ENCODE results near the gene DICER1. TPM values are rescaled to one million over a fixed set of nuclear protein-coding genes. Genes with fewer than 3 reads are reported as not detected.

DICER1 gene
- polyA plus RNA-seq, 3 donors: 26.5 to 38.4 (median 34.7) TPM

GRCh38 chr14:95200404-95200803 lies 43.1 kb upstream of the DICER1 start:
- H3K9ac ChIP-seq (ENCODE audit: insufficient read depth, low read length, poor library complexity, severe bottlenecking): no peak overlapping the region
- peaks cover 32 to 34% of the 10 kb centered on the region in 2 donors for H3K36me3 ChIP-seq (replicated peaks in 1 of 2; ENCODE audit: control insufficient read depth in 1 of 2, insufficient read depth in 2 of 2, low read length in 2 of 2)
- peaks cover 11% of the 10 kb centered on the region for H3K4me1 Mint-ChIP-seq
- H3K27ac ChIP-seq (ENCODE audit: low read depth in 1 of 2, low read length in 2 of 2): no peak overlapping the region
- no peaks in the 10 kb centered on the region for H3K4me1 ChIP-seq (ENCODE audit: control insufficient read depth in 1 of 2, insufficient read depth in 2 of 2, low read length in 2 of 2)
- no peak overlapping the region for H3K4me3 Mint-ChIP-seq
- H3K79me2 ChIP-seq (ENCODE audit: insufficient read depth, low read length): no peaks in the 10 kb centered on the region
- TF ChIP-seq CTCF (IDR thresholded peaks at IDR 0.05): no peak
- peaks cover 65% of the 10 kb centered on the region in 2 donors for H3K36me3 Mint-ChIP-seq
- H3K4me2 ChIP-seq (replicated peaks; ENCODE audit: extremely low read depth, low read length, poor library complexity, severe bottlenecking): no peak overlapping the region
- no peak overlapping the region for H2AFZ ChIP-seq (ENCODE audit: insufficient read depth, low read depth, low read length, poor library complexity, severe bottlenecking)
- WGBS (ENCODE audit: insufficient coverage): 88% methylated on average over 7 of the region's 7 CpGs
- H4K20me1 ChIP-seq (ENCODE audit: insufficient read depth, low read length): no peaks in the 10 kb centered on the region
- peaks cover 3 to 19% (median 7%) of the 10 kb centered on the region in 7 donors for H3K9me3 Mint-ChIP-seq
- H3K4me3 ChIP-seq (replicated peaks in 1 of 3; ENCODE audit: low read depth in 2 of 3, low read length in 3 of 3): no peak overlapping the region
- H3K27me3 ChIP-seq (ENCODE audit: control insufficient read depth in 2 of 2, insufficient read depth in 2 of 2, low read length in 2 of 2): no peaks in the 10 kb centered on the region
- H3K27me3 Mint-ChIP-seq (ENCODE audit: low read depth in 3 of 3): peaks cover 0 to 2% (median 0%) of the 10 kb centered on the region in 3 donors
- DNase-seq: no peak
- no peak overlapping the region for H3K27ac Mint-ChIP-seq
- peaks cover 0 to 2% of the 10 kb centered on the region in 2 donors for H3K9me3 ChIP-seq (replicated peaks in 1 of 2; ENCODE audit: control insufficient read depth in 1 of 2, insufficient read depth in 1 of 2, low read length in 2 of 2)
- intact Hi-C loops (cut with micrococcal nuclease): no loop called here

GRCh38 chr14:95199298-95199983 lies 42.1 kb upstream of the DICER1 start:
- no peak overlapping the region for H3K4me3 Mint-ChIP-seq
- intact Hi-C loops (cut with micrococcal nuclease): no loop called here
- Histone ChIP-seq H3K9me3 (replicated peaks in 1 of 2; ENCODE audit: control insufficient read depth in 1 of 2, insufficient read depth in 1 of 2, low read length in 2 of 2) (peaks cover 0 to 2% of the 10 kb centered on the region in 2 donors), H3K79me2 (ENCODE audit: insufficient read depth, low read length) (no peaks in the 10 kb centered on the region), H3K9ac (ENCODE audit: insufficient read depth, low read length, poor library complexity, severe bottlenecking) (no peak overlapping the region), H3K27me3 (ENCODE audit: control insufficient read depth in 2 of 2, insufficient read depth in 2 of 2, low read length in 2 of 2) (no peaks in the 10 kb centered on the region), H3K4me2 (replicated peaks; ENCODE audit: extremely low read depth, low read length, poor library complexity, severe bottlenecking) (no peak overlapping the region), H3K27ac (ENCODE audit: low read depth in 1 of 2, low read length in 2 of 2) (no peak overlapping the region), H4K20me1 (ENCODE audit: insufficient read depth, low read length) (no peaks in the 10 kb centered on the region), H3K36me3 (replicated peaks in 1 of 2; ENCODE audit: control insufficient read depth in 1 of 2, insufficient read depth in 2 of 2, low read length in 2 of 2) (peaks cover 24 to 29% of the 10 kb centered on the region in 2 donors), H2AFZ (ENCODE audit: insufficient read depth, low read depth, low read length, poor library complexity, severe bottlenecking) (no peak overlapping the region), H3K4me3 (replicated peaks in 1 of 3; ENCODE audit: low read depth in 2 of 3, low read length in 3 of 3) (no peak overlapping the region), H3K4me1 (ENCODE audit: control insufficient read depth in 1 of 2, insufficient read depth in 2 of 2, low read length in 2 of 2) (no peaks in the 10 kb centered on the region)
- peaks cover 11% of the 10 kb centered on the region for H3K4me1 Mint-ChIP-seq
- peaks cover 0 to 2% (median 0%) of the 10 kb centered on the region in 3 donors for H3K27me3 Mint-ChIP-seq (ENCODE audit: low read depth in 3 of 3)
- no peak overlapping the region for H3K27ac Mint-ChIP-seq
- H3K36me3 Mint-ChIP-seq: peaks cover 63 to 64% of the 10 kb centered on the region in 2 donors
- no peak for TF ChIP-seq CTCF (IDR thresholded peaks at IDR 0.05)
- DNase-seq: no peak
- 85% methylated on average over 6 of the region's 8 CpGs for WGBS (ENCODE audit: insufficient coverage)
- H3K9me3 Mint-ChIP-seq: peaks cover 3 to 11% (median 4%) of the 10 kb centered on the region in 7 donors

All from CD14-positive monocyte (primary cell).